CD4-positive, alpha-beta T cell (primary cell): Measurements from ENCODE around the gene MPDU1. TPM values are rescaled to one million over a fixed set of nuclear protein-coding genes. Genes with fewer than 3 reads are reported as not detected.
"Not testable (repeated sequence)": the region's sequence is repeated elsewhere in the genome, so short reads cannot be mapped to it uniquely, and the experiment has no call there.

Experiments
- ATAC-seq: fragments of 200-7000 bp; cut with Tn5 transposase; one replicate; pipeline ENCODE4 v1.10.0; 2022; ENCODE audit warnings: mild to moderate bottlenecking; ENCODE audit not compliant: poor library complexity
- CTCF ChIA-PET: fragments of 350-600 bp; sonication (Branson Sonifier 250); formaldehyde crosslinking; loops from one replicate; lab custom pipeline; 2021; ENCODE audit warnings: antibody characterized with exemption, inconsistent platforms; lab: Charles Lee
- POLR2A ChIA-PET: fragments of 350-600 bp; sonication (Branson Sonifier 250); formaldehyde crosslinking; loops from one replicate; lab custom pipeline; 2021; ENCODE audit warnings: antibody characterized with exemption, inconsistent platforms; lab: Charles Lee
- DNase-seq, 14 experiments: peaks; one replicate each; pipeline ENCODE4 v3.0.0-alpha.2; 2013 to 2020; ENCODE audit warnings: mixed read lengths in 2 of 14
- H3K27ac ChIP-seq, 2 donors: one replicate each; pipeline versions ENCODE4 v1.5.1 to v1.7.0; 2013; ENCODE audit warnings: low read length in 2 of 2, low read depth in 1 of 2, mild to moderate bottlenecking in 1 of 2
- H3K27me3 ChIP-seq, 2 experiments: 1 replicate in 1 of 2; 2 replicates in 1 of 2; pipeline versions ENCODE4 v1.6.1 to v1.7.0; 2013; ENCODE audit warnings: low read length in 2 of 2, control low read depth in 1 of 2, mild to moderate bottlenecking in 1 of 2, moderate library complexity in 1 of 2; ENCODE audit not compliant: insufficient read depth in 2 of 2, control insufficient read depth in 1 of 2
- H3K36me3 ChIP-seq: one replicate; pipeline ENCODE4 v1.6.1; 2013; ENCODE audit warnings: low read length, control low read depth; ENCODE audit not compliant: insufficient read depth
- H3K4me1 ChIP-seq: one replicate; pipeline ENCODE4 v1.6.1; 2013; ENCODE audit warnings: low read length, control low read depth; ENCODE audit not compliant: insufficient read depth
- H3K4me3 ChIP-seq: one replicate; pipeline ENCODE4 v1.5.1; 2013; ENCODE audit warnings: mild to moderate bottlenecking, low read length, moderate library complexity
- H3K9me3 ChIP-seq, 2 experiments: 1 replicate in 1 of 2; 2 replicates in 1 of 2; pipeline versions ENCODE4 v1.6.1 to v1.7.0; 2013; ENCODE audit warnings: low read length in 2 of 2, mild to moderate bottlenecking in 2 of 2, control low read depth in 1 of 2, moderate library complexity in 1 of 2; ENCODE audit not compliant: control insufficient read depth in 1 of 2, insufficient read depth in 1 of 2
- H3K27ac Mint-ChIP-seq: one replicate; pipeline ENCODE4 v1.8.0; 2020; ENCODE audit warnings: mixed read lengths
- H3K27me3 Mint-ChIP-seq: one replicate; pipeline ENCODE4 v1.8.0; 2021; ENCODE audit warnings: mixed read lengths
- H3K36me3 Mint-ChIP-seq: one replicate; pipeline ENCODE4 v1.8.0; 2021; ENCODE audit warnings: low read depth, mixed read lengths
- H3K4me1 Mint-ChIP-seq: one replicate; pipeline ENCODE4 v1.8.0; 2021; ENCODE audit warnings: low read depth, mixed read lengths
- H3K4me3 Mint-ChIP-seq: one replicate; pipeline ENCODE4 v1.8.0; 2020; ENCODE audit warnings: mild to moderate bottlenecking, mixed read lengths
- H3K9me3 Mint-ChIP-seq: one replicate; pipeline ENCODE4 v1.8.0; 2020; ENCODE audit warnings: mixed read lengths
- intact Hi-C, 2 experiments: fragments of 100-400 bp; cut with DNase I in 1 of 2; cut with micrococcal nuclease in 1 of 2; formaldehyde crosslinking; loops; one replicate each; pipeline versions ENCODE4 v1.15.1 to v1.9.0; 2023 to 2025; cut with DNase I, micrococcal nuclease
- total RNA-seq, 174 experiments: library from RNA in 2 of 174; stranded (reverse) in 2 of 174; gene quantifications; one replicate each; pipeline ENCODE4 v1.2.3 and lab custom pipeline; 2021 to 2026
- TF ChIP-seq, protein P1 (sequence below): fragments of 200-600 bp; IDR thresholded peaks from one replicate; pipeline ENCODE4 v1.8.0; 2022; ENCODE audit warnings: antibody characterized with exemption, mild to moderate bottlenecking

MPDU1 gene
- total RNA-seq, 2 experiments from 2014 or later: 12.0 to 12.9 TPM

DNA sequence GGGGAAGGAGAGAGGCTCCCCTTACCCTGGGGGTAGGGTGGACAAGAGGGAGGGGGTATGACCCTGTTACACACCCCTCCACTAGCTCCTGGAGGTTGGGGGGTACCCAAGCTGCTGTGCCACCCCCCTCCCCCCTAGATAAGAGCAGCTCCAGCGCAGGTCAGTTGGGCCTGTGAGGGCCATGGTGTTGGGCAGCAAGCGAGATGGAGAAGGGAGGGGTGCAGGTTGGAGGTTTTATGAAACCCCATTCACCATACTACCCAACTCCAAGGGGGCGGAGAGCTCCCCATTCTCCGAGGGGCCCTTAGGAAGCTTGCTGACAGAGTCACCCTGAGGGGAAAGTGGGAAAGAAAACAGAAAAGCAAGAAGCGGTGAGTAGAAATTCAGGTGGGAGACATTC lies 7.9 kb downstream of the MPDU1 start:
- TF ChIP-seq, protein P1, sequence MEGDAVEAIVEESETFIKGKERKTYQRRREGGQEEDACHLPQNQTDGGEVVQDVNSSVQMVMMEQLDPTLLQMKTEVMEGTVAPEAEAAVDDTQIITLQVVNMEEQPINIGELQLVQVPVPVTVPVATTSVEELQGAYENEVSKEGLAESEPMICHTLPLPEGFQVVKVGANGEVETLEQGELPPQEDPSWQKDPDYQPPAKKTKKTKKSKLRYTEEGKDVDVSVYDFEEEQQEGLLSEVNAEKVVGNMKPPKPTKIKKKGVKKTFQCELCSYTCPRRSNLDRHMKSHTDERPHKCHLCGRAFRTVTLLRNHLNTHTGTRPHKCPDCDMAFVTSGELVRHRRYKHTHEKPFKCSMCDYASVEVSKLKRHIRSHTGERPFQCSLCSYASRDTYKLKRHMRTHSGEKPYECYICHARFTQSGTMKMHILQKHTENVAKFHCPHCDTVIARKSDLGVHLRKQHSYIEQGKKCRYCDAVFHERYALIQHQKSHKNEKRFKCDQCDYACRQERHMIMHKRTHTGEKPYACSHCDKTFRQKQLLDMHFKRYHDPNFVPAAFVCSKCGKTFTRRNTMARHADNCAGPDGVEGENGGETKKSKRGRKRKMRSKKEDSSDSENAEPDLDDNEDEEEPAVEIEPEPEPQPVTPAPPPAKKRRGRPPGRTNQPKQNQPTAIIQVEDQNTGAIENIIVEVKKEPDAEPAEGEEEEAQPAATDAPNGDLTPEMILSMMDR: no peak
- ChIA-PET POLR2A (no interaction called here), CTCF (interaction anchor here (1.3 kb wide), 1 partner anchor 23 kb away, joined by 4 read pairs; the partner anchor contains the start of gene FXR2)
- H3K27me3 ChIP-seq: no peaks in the 10 kb centered on the region
- Mint-ChIP-seq H3K9me3 (no peaks in the 10 kb centered on the region), H3K4me1 (no peaks in the 10 kb centered on the region), H3K36me3 (peaks cover 68% of the 10 kb centered on the region), H3K4me3 (no peak overlapping the region), H3K27ac (no peak overlapping the region), H3K27me3 (no peaks in the 10 kb centered on the region)
- peaks cover 14% of the 10 kb centered on the region for H3K4me1 ChIP-seq
- ATAC-seq (no peak), DNase-seq (no peak)
- intact Hi-C loops: loop anchor here (2.0 to 5.0 kb wide), 4 partner anchors 19 to 547 kb away; partner anchors contain the start of genes FGF11 (in 1 of the 2), SLC16A11 (in 1 of the 2) and TMEM102 (in 1 of the 2)
- H3K27ac ChIP-seq: no peak overlapping the region
- peaks cover 78% of the 10 kb centered on the region for H3K36me3 ChIP-seq
- H3K4me3 ChIP-seq: no peak overlapping the region
- H3K9me3 ChIP-seq: no peaks in the 10 kb centered on the region

DNA sequence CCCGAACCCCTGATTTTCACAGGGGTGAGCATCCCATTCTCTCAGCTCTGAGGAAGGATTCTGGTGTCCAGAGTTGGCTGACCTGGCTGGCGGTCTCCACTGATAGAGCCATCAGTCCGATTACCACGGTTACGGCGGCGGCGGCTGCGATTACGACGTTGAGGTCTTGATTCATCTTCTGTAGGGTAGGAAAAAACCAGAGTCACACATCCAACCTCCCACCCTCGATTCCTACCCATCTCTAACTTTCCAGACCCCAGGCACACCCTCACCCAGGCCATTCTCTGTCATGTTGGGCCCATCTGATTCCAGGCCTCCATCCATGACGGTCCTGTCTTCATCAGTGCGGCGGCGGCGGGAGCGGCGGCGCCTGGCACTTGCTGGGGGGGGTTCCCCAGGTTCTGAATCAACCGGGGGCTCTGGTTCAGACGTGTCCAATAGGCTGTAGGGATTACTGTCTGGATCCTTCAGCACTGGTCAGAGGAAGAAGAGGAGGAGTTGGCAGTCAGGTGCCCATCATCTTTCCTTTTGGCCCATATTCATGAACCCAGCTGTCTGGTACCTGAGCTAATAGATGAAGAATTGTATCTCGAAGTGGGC lies 8.9 kb downstream of the MPDU1 start:
- H3K4me3 ChIP-seq: no peak overlapping the region
- Mint-ChIP-seq H3K27me3 (no peaks in the 10 kb centered on the region), H3K4me1 (no peaks in the 10 kb centered on the region), H3K27ac (no peak overlapping the region), H3K4me3 (no peak overlapping the region), H3K9me3 (no peaks in the 10 kb centered on the region), H3K36me3 (peaks cover 71% of the 10 kb centered on the region)
- CTCF ChIA-PET: interaction anchor here (1.3 kb wide), 1 partner anchor 22 kb away, joined by 4 read pairs; the partner anchor contains the start of gene FXR2
- H3K4me1 ChIP-seq: peaks cover 14% of the 10 kb centered on the region
- H3K36me3 ChIP-seq: peaks cover 78% of the 10 kb centered on the region
- H3K27me3 ChIP-seq: no peaks in the 10 kb centered on the region
- TF ChIP-seq, protein P1: no peak
- no peak for ATAC-seq
- DNase-seq: no peak
- intact Hi-C loops: loop anchor here (5.0 kb wide), 2 partner anchors 155 to 315 kb away; partner anchors contain the start of genes FGF11 (in 1 of the 2) and TMEM102 (in 1 of the 2)
- POLR2A ChIA-PET: interaction anchor here (1.4 kb wide), 1 partner anchor 9 kb away, joined by 4 read pairs; the partner anchor contains the start of gene MPDU1
- H3K27ac ChIP-seq: no peak overlapping the region
- no peaks in the 10 kb centered on the region for H3K9me3 ChIP-seq

DNA sequence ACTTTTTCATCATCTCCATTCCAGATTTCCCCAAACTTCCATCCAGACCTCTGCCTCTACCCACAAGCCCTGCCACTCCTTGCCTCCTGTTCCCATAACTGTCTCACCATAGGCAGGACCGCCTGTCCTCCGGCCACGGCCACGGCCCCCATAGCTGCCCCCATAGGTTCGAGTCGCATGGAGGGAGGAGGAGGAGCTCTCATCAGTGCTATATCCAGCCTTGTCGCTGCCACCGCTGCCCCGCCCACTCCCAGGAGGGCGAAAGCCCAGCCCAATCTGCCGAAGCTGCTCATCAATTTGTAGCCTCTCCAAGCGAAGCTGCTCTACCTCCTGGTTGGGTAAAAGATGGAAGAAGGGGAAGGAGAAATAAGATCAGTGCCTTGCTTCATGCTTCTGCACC lies 9.6 kb downstream of the MPDU1 start:
- H3K27ac Mint-ChIP-seq: no peak overlapping the region
- ChIA-PET CTCF (no interaction called here), POLR2A (interaction anchor here (1.4 kb wide), 1 partner anchor 9 kb away, joined by 4 read pairs; the partner anchor contains the start of gene MPDU1)
- no peaks in the 10 kb centered on the region for H3K4me1 Mint-ChIP-seq
- Histone ChIP-seq H3K9me3 (no peaks in the 10 kb centered on the region), H3K27me3 (no peaks in the 10 kb centered on the region), H3K4me1 (peaks cover 14% of the 10 kb centered on the region), H3K36me3 (peaks cover 71% of the 10 kb centered on the region), H3K4me3 (no peak overlapping the region), H3K27ac (no peak overlapping the region)
- no peaks in the 10 kb centered on the region for H3K9me3 Mint-ChIP-seq
- H3K4me3 Mint-ChIP-seq: no peak overlapping the region
- H3K36me3 Mint-ChIP-seq: peaks cover 68% of the 10 kb centered on the region
- DNase-seq (no peak), ATAC-seq (no peak)
- TF ChIP-seq, protein P1: no peak
- intact Hi-C loops: loop anchor here (5.0 kb wide), 2 partner anchors 156 to 316 kb away; partner anchors contain the start of genes FGF11 (in 1 of the 2) and TMEM102 (in 1 of the 2)
- H3K27me3 Mint-ChIP-seq: no peaks in the 10 kb centered on the region

DNA sequence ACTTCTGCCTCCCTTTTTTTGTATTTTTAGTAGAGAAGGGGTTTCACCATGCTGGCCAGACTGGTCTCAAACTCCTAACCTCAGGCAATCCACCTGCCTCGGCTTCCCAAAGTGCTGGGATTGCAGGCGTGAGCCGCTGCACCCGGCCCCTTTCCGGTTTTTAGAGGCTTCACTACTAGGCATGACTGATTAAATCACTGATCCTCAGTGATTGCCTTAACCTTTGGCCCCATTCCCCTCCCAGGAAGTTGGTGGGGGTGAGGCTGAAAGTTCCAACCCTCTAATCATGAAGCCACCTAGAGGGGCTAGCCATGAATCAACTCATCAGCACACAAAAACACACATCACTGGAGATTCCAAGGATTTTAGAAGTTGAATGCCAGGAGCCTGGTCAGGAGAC lies 13.9 kb downstream of the MPDU1 start:
- H3K27me3 ChIP-seq, intact Hi-C loops, H3K4me3 ChIP-seq, CTCF ChIA-PET, POLR2A ChIA-PET, H3K4me1 Mint-ChIP-seq, H3K27ac Mint-ChIP-seq, H3K27me3 Mint-ChIP-seq, H3K4me3 Mint-ChIP-seq, H3K4me1 ChIP-seq, H3K9me3 Mint-ChIP-seq, ATAC-seq, DNase-seq, H3K27ac ChIP-seq, H3K9me3 ChIP-seq: not testable (repeated sequence)
- peaks cover 87% of the 10 kb centered on the region for H3K36me3 Mint-ChIP-seq
- peaks cover 86% of the 10 kb centered on the region for H3K36me3 ChIP-seq
